SK-N-SH (cell line): ENCODE results near the gene COL8A2. TPM values are rescaled to one million over a fixed set of nuclear protein-coding genes. Genes with fewer than 3 reads are reported as not detected.

Experiments used
- CTCF ChIA-PET: fragments of 300-600, 350-600 bp; formaldehyde crosslinking; extraction: SDS; loops from one replicate; lab custom pipeline; 2021; lab: Yijun Ruan, JAX
- POLR2A ChIA-PET: fragments of 350-600 bp; sonication (Branson Sonifier 250); formaldehyde crosslinking; extraction: SDS; loops from one replicate; lab custom pipeline; 2020; ENCODE audit warnings: antibody characterized with exemption, inconsistent platforms; lab: Yijun Ruan, JAX
- DNase-seq: peaks from one replicate; pipeline ENCODE4 v3.0.0; 2012
- H2AFZ ChIP-seq: fragments of 200-600 bp; sonication (generic); 2 replicates; pipeline ENCODE4 v1.8.1; 2016; ENCODE audit warnings: antibody characterized with exemption, mild to moderate bottlenecking, low read depth
- H3F3A ChIP-seq: fragments of 200-600 bp; sonication (generic); replicated peaks from 2 replicates; pipeline ENCODE3; 2016; ENCODE audit warnings: antibody characterized with exemption, mild to moderate bottlenecking; ENCODE audit not compliant: insufficient read depth
- H3K27ac ChIP-seq, 2 experiments: fragments of 200-500 bp in 1 of 2; fragments of 200-600 bp in 1 of 2; sonication (Bioruptor generic) in 1 of 2; sonication (generic), shearing (Covaris generic) in 1 of 2; 2 replicates each; pipeline versions ENCODE4 v1.5.1 to v1.6.1; 2014 to 2016; ENCODE audit warnings: low read depth in 2 of 2, inconsistent platforms in 1 of 2, low read length in 1 of 2, mild to moderate bottlenecking in 1 of 2, mixed read lengths in 1 of 2
- H3K27me3 ChIP-seq: fragments of 200-600 bp; sonication (generic), shearing (Covaris generic); 2 replicates; pipeline ENCODE4 v1.6.1; 2016; ENCODE audit warnings: mixed run types; ENCODE audit not compliant: insufficient read depth
- H3K36me3 ChIP-seq, 2 experiments: fragments of 200-500 bp in 1 of 2; fragments of 200-600 bp in 1 of 2; sonication (Bioruptor generic) in 1 of 2; sonication (generic) in 1 of 2; replicated peaks in 1 of 2; 2 replicates each; pipeline versions ENCODE3 to v1.5.1; 2014 to 2016; ENCODE audit warnings: low read length in 1 of 2, mild to moderate bottlenecking in 1 of 2; ENCODE audit not compliant: insufficient read depth in 2 of 2, control insufficient read depth in 1 of 2
- H3K4me1 ChIP-seq, 2 experiments: fragments of 200-500 bp in 1 of 2; fragments of 200-600 bp in 1 of 2; sonication (Bioruptor generic) in 1 of 2; sonication (generic), shearing (Covaris generic) in 1 of 2; 2 replicates each; pipeline versions ENCODE4 v1.5.1 to v1.6.1; 2014 to 2016; ENCODE audit warnings: low read depth in 1 of 2, low read length in 1 of 2, mixed run types in 1 of 2; ENCODE audit not compliant: insufficient read depth in 2 of 2, control insufficient read depth in 1 of 2
- H3K4me2 ChIP-seq: fragments of 200-600 bp; sonication (generic), shearing (Covaris generic); 2 replicates; pipeline ENCODE4 v1.6.1; 2017; ENCODE audit warnings: mixed run types
- H3K4me3 ChIP-seq, 2 experiments: fragments of 200-500 bp in 1 of 2; fragments of 200-600 bp in 1 of 2; sonication (Bioruptor generic) in 1 of 2; sonication (generic), shearing (Covaris generic) in 1 of 2; 2 replicates each; pipeline versions ENCODE4 v1.5.1 to v1.8.1; 2014 to 2016; ENCODE audit warnings: low read depth in 2 of 2, inconsistent platforms in 1 of 2, low read length in 1 of 2, mild to moderate bottlenecking in 1 of 2, mixed read lengths in 1 of 2, moderate library complexity in 1 of 2
- H3K79me2 ChIP-seq: fragments of 200-600 bp; sonication (generic); 2 replicates; pipeline ENCODE4 v1.8.1; 2017; ENCODE audit warnings: mild to moderate bottlenecking; ENCODE audit not compliant: insufficient read depth
- H3K9ac ChIP-seq: fragments of 200-600 bp; sonication (generic); 2 replicates; pipeline ENCODE4 v1.6.1; 2017; ENCODE audit warnings: mixed run types
- H3K9me2 ChIP-seq: fragments of 200-600 bp; sonication (generic); 2 replicates; pipeline ENCODE4 v1.6.1; 2017; ENCODE audit warnings: mixed run types
- H3K9me3 ChIP-seq: fragments of 200-600 bp; sonication (generic); 2 replicates; pipeline ENCODE4 v1.6.1; 2017; ENCODE audit warnings: mixed run types, mild to moderate bottlenecking, moderate library complexity
- H4K20me1 ChIP-seq: fragments of 200-600 bp; sonication (generic); 2 replicates; pipeline ENCODE4 v1.6.1; 2017; ENCODE audit warnings: mild to moderate bottlenecking, mixed run types; ENCODE audit not compliant: insufficient read depth
- CHD2 ChIP-seq: fragments of 150-350 bp; IDR thresholded peaks from 2 replicates; pipeline ENCODE4 v1.6.1; 2018; ENCODE audit warnings: low read length; ENCODE audit not compliant: partially characterized antibody
- ELF1 ChIP-seq: IDR thresholded peaks from 2 replicates; pipeline ENCODE4 v1.4.0; 2012
- FOXJ3 ChIP-seq: sonication (generic); formaldehyde crosslinking; IDR thresholded peaks from 2 replicates; pipeline ENCODE4 v1.5.1; 2020; ENCODE audit warnings: mild to moderate bottlenecking, missing genetic modification reagents
- MXI1 ChIP-seq: IDR thresholded peaks from 2 replicates; pipeline ENCODE4 v1.6.1; 2012; ENCODE audit warnings: mild to moderate bottlenecking, low read depth, low read length, improper control_type of control experiment
- NRF1 ChIP-seq: IDR thresholded peaks from 2 replicates; pipeline ENCODE4 v1.6.1; 2012; ENCODE audit warnings: low read depth, mild to moderate bottlenecking, low read length
- POLR2AphosphoS5 ChIP-seq: IDR thresholded peaks from 2 replicates; pipeline ENCODE4 v1.6.1; 2012; ENCODE audit warnings: low read depth, low read length
- RAD21 ChIP-seq: IDR thresholded peaks from 2 replicates; pipeline ENCODE4 v1.6.1; 2012; ENCODE audit warnings: mild to moderate bottlenecking, low read length
- TAF1 ChIP-seq: IDR thresholded peaks from 2 replicates; pipeline ENCODE4 v1.6.1; 2012; ENCODE audit warnings: low read depth, mild to moderate bottlenecking, low read length, moderate library complexity, borderline replicate concordance
- TCF12 ChIP-seq: IDR thresholded peaks from 2 replicates; pipeline ENCODE4 v1.4.0; 2012
- WGBS: methylation state at CpG from one replicate; pipeline ENCODE4 v1.1.6; 2017; ENCODE audit warnings: low lambda C conversion rate; 5-methylcytosine and 5-hydroxymethylcytosine counted together
- polyA plus RNA-seq, 3 experiments: library from polyadenylated mRNA; depleted of rRNA; stranded (reverse); fragments of >200 nt; gene quantifications; 2 replicates each; pipeline ENCODE4 v1.2.3, GENCODE V29; 2012
- TF ChIP-seq, protein P1 (sequence below): IDR thresholded peaks from 2 replicates; pipeline ENCODE4 v1.6.1; 2012; ENCODE audit warnings: mild to moderate bottlenecking, low read depth, low read length, moderate library complexity
- TF ChIP-seq, protein P2 (sequence below): IDR thresholded peaks from 2 replicates; pipeline ENCODE4 v1.4.0; 2012; ENCODE audit warnings: low read depth, borderline replicate concordance
- TF ChIP-seq, protein P3 (sequence below): IDR thresholded peaks from 2 replicates; pipeline ENCODE4; 2012

COL8A2 gene
- polyA plus RNA-seq, 1 of the 3 experiments (the other 2 are of a cell fraction) = 3.1 TPM

DNA sequence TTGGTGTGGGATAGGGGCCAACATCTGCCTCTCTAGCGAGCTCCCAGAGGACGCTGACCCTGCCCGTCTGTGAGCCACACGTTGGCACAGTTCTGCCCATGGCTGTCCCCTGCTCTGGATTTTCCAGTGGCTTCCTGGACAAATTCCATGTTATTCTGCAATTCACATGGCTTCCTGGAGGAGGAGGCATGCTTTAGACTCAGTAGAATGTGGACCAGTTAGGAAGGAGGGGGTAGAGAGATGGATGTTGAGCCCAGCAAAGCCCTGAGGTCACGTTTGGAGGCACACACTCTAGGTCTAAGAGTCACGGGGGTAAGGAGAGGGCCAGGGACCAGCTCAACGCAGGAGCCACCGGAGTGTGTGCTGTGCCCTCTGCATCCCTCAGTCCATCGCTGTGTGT, 12.2 kb downstream of the COL8A2 start (continued):
- TF ChIP-seq, protein P1, sequence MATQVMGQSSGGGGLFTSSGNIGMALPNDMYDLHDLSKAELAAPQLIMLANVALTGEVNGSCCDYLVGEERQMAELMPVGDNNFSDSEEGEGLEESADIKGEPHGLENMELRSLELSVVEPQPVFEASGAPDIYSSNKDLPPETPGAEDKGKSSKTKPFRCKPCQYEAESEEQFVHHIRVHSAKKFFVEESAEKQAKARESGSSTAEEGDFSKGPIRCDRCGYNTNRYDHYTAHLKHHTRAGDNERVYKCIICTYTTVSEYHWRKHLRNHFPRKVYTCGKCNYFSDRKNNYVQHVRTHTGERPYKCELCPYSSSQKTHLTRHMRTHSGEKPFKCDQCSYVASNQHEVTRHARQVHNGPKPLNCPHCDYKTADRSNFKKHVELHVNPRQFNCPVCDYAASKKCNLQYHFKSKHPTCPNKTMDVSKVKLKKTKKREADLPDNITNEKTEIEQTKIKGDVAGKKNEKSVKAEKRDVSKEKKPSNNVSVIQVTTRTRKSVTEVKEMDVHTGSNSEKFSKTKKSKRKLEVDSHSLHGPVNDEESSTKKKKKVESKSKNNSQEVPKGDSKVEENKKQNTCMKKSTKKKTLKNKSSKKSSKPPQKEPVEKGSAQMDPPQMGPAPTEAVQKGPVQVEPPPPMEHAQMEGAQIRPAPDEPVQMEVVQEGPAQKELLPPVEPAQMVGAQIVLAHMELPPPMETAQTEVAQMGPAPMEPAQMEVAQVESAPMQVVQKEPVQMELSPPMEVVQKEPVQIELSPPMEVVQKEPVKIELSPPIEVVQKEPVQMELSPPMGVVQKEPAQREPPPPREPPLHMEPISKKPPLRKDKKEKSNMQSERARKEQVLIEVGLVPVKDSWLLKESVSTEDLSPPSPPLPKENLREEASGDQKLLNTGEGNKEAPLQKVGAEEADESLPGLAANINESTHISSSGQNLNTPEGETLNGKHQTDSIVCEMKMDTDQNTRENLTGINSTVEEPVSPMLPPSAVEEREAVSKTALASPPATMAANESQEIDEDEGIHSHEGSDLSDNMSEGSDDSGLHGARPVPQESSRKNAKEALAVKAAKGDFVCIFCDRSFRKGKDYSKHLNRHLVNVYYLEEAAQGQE = no peak
- TF ChIP-seq NRF1 (no peak), POLR2AphosphoS5 (no peak), TAF1 (no peak)
- TF ChIP-seq, protein P2, sequence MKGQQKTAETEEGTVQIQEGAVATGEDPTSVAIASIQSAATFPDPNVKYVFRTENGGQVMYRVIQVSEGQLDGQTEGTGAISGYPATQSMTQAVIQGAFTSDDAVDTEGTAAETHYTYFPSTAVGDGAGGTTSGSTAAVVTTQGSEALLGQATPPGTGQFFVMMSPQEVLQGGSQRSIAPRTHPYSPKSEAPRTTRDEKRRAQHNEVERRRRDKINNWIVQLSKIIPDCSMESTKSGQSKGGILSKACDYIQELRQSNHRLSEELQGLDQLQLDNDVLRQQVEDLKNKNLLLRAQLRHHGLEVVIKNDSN = no peak

DNA sequence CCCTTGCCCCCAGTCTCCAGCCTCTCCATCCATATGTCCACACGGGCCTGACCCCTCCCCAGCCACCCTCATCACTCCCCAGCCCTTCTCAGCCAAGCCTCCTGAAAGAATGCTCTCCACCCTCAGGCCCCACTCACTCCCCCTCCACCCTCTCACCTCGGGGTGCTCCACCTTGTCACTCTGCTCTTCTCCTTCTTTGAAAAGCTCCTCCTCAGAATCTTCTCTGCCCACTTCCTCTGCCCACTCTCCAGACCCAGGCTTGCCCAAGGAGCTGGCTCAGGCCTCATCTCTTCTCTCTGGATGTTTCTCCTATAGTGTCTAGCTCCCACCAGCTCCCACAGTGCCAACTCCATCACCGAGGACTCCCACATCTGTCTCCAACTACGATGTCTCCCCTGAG, 13.9 kb downstream of the COL8A2 start:
- TF ChIP-seq FOXJ3 (CRISPR knock-in tag) (no peak), RAD21 (no peak), MXI1 (no peak), ELF1 (no peak), CHD2 (no peak), TCF12 (no peak)
- TF ChIP-seq, protein P3, sequence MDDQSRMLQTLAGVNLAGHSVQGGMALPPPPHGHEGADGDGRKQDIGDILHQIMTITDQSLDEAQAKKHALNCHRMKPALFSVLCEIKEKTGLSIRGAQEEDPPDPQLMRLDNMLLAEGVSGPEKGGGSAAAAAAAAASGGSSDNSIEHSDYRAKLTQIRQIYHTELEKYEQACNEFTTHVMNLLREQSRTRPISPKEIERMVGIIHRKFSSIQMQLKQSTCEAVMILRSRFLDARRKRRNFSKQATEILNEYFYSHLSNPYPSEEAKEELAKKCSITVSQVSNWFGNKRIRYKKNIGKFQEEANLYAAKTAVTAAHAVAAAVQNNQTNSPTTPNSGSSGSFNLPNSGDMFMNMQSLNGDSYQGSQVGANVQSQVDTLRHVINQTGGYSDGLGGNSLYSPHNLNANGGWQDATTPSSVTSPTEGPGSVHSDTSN = no peak
- Histone ChIP-seq H2AFZ (no peak overlapping the region), H3K36me3 (no peaks in the 10 kb centered on the region), H3K4me3 (no peak overlapping the region), H3K79me2 (no peaks in the 10 kb centered on the region), H3K4me2 (no peak overlapping the region), H3K27me3 (no peaks in the 10 kb centered on the region), H3K9ac (no peak overlapping the region), H3K9me3 (no peaks in the 10 kb centered on the region), H3K9me2 (no peaks in the 10 kb centered on the region), H3K27ac (no peak overlapping the region), H3F3A (peaks cover 7% of the 10 kb centered on the region), H4K20me1 (no peaks in the 10 kb centered on the region), H3K4me1 (peaks cover 20 to 24% of the 10 kb centered on the region in 2 experiments; a peak in 3 of 4 replicates)
- ChIA-PET POLR2A (no interaction called here), CTCF (interaction anchor here (2.0 to 32.6 kb wide), 3 partner anchors 11 to 24 kb away, joined by 5 to 700 read pairs (median 11); no protein-coding TSS in a partner anchor)
- WGBS = 86% methylated on average over 4 of the region's 4 CpGs
- no peak for DNase-seq
